HEK293 (cell line): ENCODE data around the gene KCTD15.

Experiments
- CTCF ChIP-seq: fragments of 450-650 bp; formaldehyde crosslinking; IDR thresholded peaks from 2 replicates; pipeline ENCODE4 v1.5.1; 2016; ENCODE audit warnings: missing biosample characterization, missing genetic modification characterization
- PRDM10 ChIP-seq: fragments of 450-650 bp; formaldehyde crosslinking; IDR thresholded peaks from 2 replicates; pipeline ENCODE4 v1.5.1; 2016; ENCODE audit warnings: missing biosample characterization, missing genetic modification characterization
- RBAK ChIP-seq: fragments of 450-650 bp; formaldehyde crosslinking; IDR thresholded peaks from 2 replicates; pipeline ENCODE4 v1.5.1; 2016; ENCODE audit warnings: missing biosample characterization, missing genetic modification characterization
- ZNF280D ChIP-seq: fragments of 450-650 bp; formaldehyde crosslinking; IDR thresholded peaks from 2 replicates; pipeline ENCODE4 v1.5.1; 2016; ENCODE audit warnings: missing biosample characterization, missing genetic modification characterization
- ZNF585B ChIP-seq: fragments of 450-650 bp; formaldehyde crosslinking; IDR thresholded peaks from 2 replicates; pipeline ENCODE4 v1.5.1; 2016; ENCODE audit warnings: missing biosample characterization, missing genetic modification characterization
- ZNF670 ChIP-seq: fragments of 450-650 bp; formaldehyde crosslinking; IDR thresholded peaks from 2 replicates; pipeline ENCODE4 v1.5.1; 2016; ENCODE audit warnings: missing biosample characterization, missing genetic modification characterization, low read depth
- ZNF704 ChIP-seq: fragments of 450-650 bp; formaldehyde crosslinking; IDR thresholded peaks from 2 replicates; pipeline ENCODE4 v1.5.1; 2016; ENCODE audit warnings: missing biosample characterization, missing genetic modification characterization
- ZSCAN4 ChIP-seq: fragments of 450-650 bp; formaldehyde crosslinking; IDR thresholded peaks from 2 replicates; pipeline ENCODE4 v1.5.1; 2017; ENCODE audit warnings: missing biosample characterization, missing genetic modification characterization

- TF ChIP-seq CTCF (tag by site-specific recombination) (no peak), PRDM10 (tag by site-specific recombination) (no peak), ZNF280D (tag by site-specific recombination) (no peak), ZNF704 (no peak), ZNF670 (no peak), ZSCAN4 (tag by site-specific recombination) (no peak), ZNF585B (no peak), RBAK (tag by site-specific recombination) (no peak)
These were observed 25.2 kb downstream of the KCTD15 start for GRCh38 chr19:33821871-33822270.
